HT1080 (cell line): ENCODE data around the gene VAV1. TPM values are rescaled to one million over a fixed set of nuclear protein-coding genes. Genes with fewer than 3 reads are reported as not detected.
"Not testable (repeated sequence)": the region's sequence is repeated elsewhere in the genome, so short reads cannot be mapped to it uniquely, and the experiment has no call there.

Experiments used
- DNase-seq: peaks from one replicate; pipeline ENCODE4 v3.0.0-alpha.2; 2015; ENCODE audit warnings: low read depth
- total RNA-seq: library from RNA; depleted of rRNA; stranded (reverse); fragments of >200 nt; shearing (Covaris generic); gene quantifications from 2 replicates; pipeline ENCODE4 v1.2.3, GENCODE V29; 2014

Gene VAV1
- total RNA-seq, 1 experiment from 2014 or later = not detected

- no peak for DNase-seq
Observed at GRCh38 chr19:6812612-6813011, 40.1 kb downstream of the VAV1 start.

GRCh38 chr19:6813659-6814058 lies 41.2 kb downstream of the VAV1 start:
- DNase-seq = no peak

GRCh38 chr19:6817179-6817578 lies 44.7 kb downstream of the VAV1 start:
- DNase-seq = no peak

- DNase-seq = no peak
Observed at GRCh38 chr19:6818246-6818645, 45.7 kb downstream of the VAV1 start.

- no peak for DNase-seq
Observed at GRCh38 chr19:6819323-6819722, 46.8 kb downstream of the VAV1 start.

GRCh38 chr19:6820237-6820636 lies 47.7 kb downstream of the VAV1 start:
- no peak for DNase-seq

GRCh38 chr19:6821639-6822310 lies 49.3 kb downstream of the VAV1 start:
- no peak for DNase-seq

GRCh38 chr19:6822311-6822670 lies 49.8 kb downstream of the VAV1 start:
- DNase-seq = no peak

- no peak for DNase-seq
Observed at GRCh38 chr19:6825076-6825774, 52.7 kb downstream of the VAV1 start.

- DNase-seq = no peak
Observed at GRCh38 chr19:6826281-6826920, 53.9 kb downstream of the VAV1 start.

- peak; percentile 37 for DNase-seq
Observed at GRCh38 chr19:6828306-6828697, 55.8 kb downstream of the VAV1 start.

- peak; percentile 5 for DNase-seq
Observed at GRCh38 chr19:6828698-6829633, 56.5 kb downstream of the VAV1 start.

GRCh38 chr19:6829829-6830228 lies 57.3 kb downstream of the VAV1 start:
- not testable (repeated sequence) for DNase-seq

- not testable (repeated sequence) for DNase-seq
Observed at GRCh38 chr19:6831084-6831483, 58.6 kb downstream of the VAV1 start.

- DNase-seq = no peak
Observed at GRCh38 chr19:6832412-6832811, 59.9 kb downstream of the VAV1 start.

- DNase-seq = no peak
Observed at GRCh38 chr19:6833166-6833790, 60.8 kb downstream of the VAV1 start.

GRCh38 chr19:6834433-6834832 lies 61.9 kb downstream of the VAV1 start:
- no peak for DNase-seq

GRCh38 chr19:6835501-6835900 lies 63.0 kb downstream of the VAV1 start:
- DNase-seq = no peak

- no peak for DNase-seq
Observed at GRCh38 chr19:6837525-6837924, 65.0 kb downstream of the VAV1 start.

GRCh38 chr19:6838062-6838655 lies 65.7 kb downstream of the VAV1 start:
- DNase-seq = no peak
